SK-N-SH treated with all-trans-retinoic acid at 6 μM for 48 hours (cell line): ENCODE measurements around the gene PRSS56.

Experiments
- ATAC-seq: fragments of 200-7000 bp; cut with Tn5 transposase; 3 replicates; pipeline ENCODE4 v1.9.1; 2020; ENCODE audit warnings: mild to moderate bottlenecking, moderate library complexity
- ARNTL ChIP-seq: fragments of 450-650 bp; formaldehyde crosslinking; IDR thresholded peaks from 2 replicates; pipeline ENCODE4 v1.5.0; 2020; ENCODE audit warnings: low read depth, mild to moderate bottlenecking, moderate library complexity, borderline replicate concordance
- BACH2 ChIP-seq: fragments of 250-450 bp; sonication (Bioruptor Pico); IDR thresholded peaks from 2 replicates; pipeline ENCODE4 v1.9.0; 2021; ENCODE audit warnings: mild to moderate bottlenecking, borderline replicate concordance
- CREB5 ChIP-seq: fragments of 250-450 bp; sonication (Bioruptor Pico); IDR thresholded peaks from 2 replicates; pipeline ENCODE4 v1.5.1; 2020; ENCODE audit warnings: low read depth, mild to moderate bottlenecking, moderate library complexity
- ESRRG ChIP-seq: fragments of 250-450 bp; sonication (Bioruptor Pico); IDR thresholded peaks from 2 replicates; pipeline ENCODE4 v1.6.1; 2021; ENCODE audit warnings: mild to moderate bottlenecking
- GLIS3 ChIP-seq: fragments of 250-450 bp; sonication (Bioruptor Pico); IDR thresholded peaks from 2 replicates; pipeline ENCODE4 v1.5.0; 2020; ENCODE audit warnings: mild to moderate bottlenecking, moderate library complexity
- ISL1 ChIP-seq: fragments of 250-450 bp; sonication (Bioruptor Pico); IDR thresholded peaks from 2 replicates; pipeline ENCODE4 v2.1.2; 2022; ENCODE audit warnings: mild to moderate bottlenecking, moderate library complexity
- OSR1 ChIP-seq: fragments of 250-450 bp; sonication (Bioruptor Pico); IDR thresholded peaks from 2 replicates; pipeline ENCODE4 v1.8.0; 2022; ENCODE audit warnings: moderate library complexity, mild to moderate bottlenecking, inconsistent platforms
- PATZ1 ChIP-seq: fragments of 250-450 bp; sonication (Bioruptor Pico); IDR thresholded peaks from 2 replicates; pipeline ENCODE4 v1.8.0; 2020; ENCODE audit warnings: mild to moderate bottlenecking, moderate library complexity, borderline replicate concordance
- POU6F1 ChIP-seq: fragments of 250-450 bp; sonication (Bioruptor Pico); IDR thresholded peaks from 2 replicates; pipeline ENCODE4 v1.8.0; 2021; ENCODE audit warnings: low read depth, mild to moderate bottlenecking, moderate library complexity, borderline replicate concordance
- PPARA ChIP-seq: fragments of 250-450 bp; sonication (Bioruptor Pico); IDR thresholded peaks from 2 replicates; pipeline ENCODE4 v1.5.0; 2020; ENCODE audit warnings: mild to moderate bottlenecking, borderline replicate concordance
- RARB ChIP-seq: fragments of 250-450 bp; sonication (Bioruptor Pico); IDR thresholded peaks from 2 replicates; pipeline ENCODE4 v1.8.0; 2021; ENCODE audit warnings: mild to moderate bottlenecking, moderate library complexity
- SNAI2 ChIP-seq: fragments of 250-450 bp; sonication (Bioruptor Pico); IDR thresholded peaks from 2 replicates; pipeline ENCODE4 v1.5.0; 2020; ENCODE audit warnings: mild to moderate bottlenecking, moderate library complexity
- TCF4 ChIP-seq: fragments of 250-450 bp; sonication (Bioruptor Pico); IDR thresholded peaks from 2 replicates; pipeline ENCODE4 v1.8.0; 2021; ENCODE audit warnings: mild to moderate bottlenecking, moderate library complexity, borderline replicate concordance
- TSHZ2 ChIP-seq: fragments of 250-450 bp; sonication (Bioruptor Pico); IDR thresholded peaks from 2 replicates; pipeline ENCODE4 v1.5.0; 2020; ENCODE audit warnings: mild to moderate bottlenecking, moderate library complexity
- ZC3H10 ChIP-seq: fragments of 250-450 bp; sonication (Bioruptor Pico); IDR thresholded peaks from 2 replicates; pipeline ENCODE4 v1.5.1; 2021; ENCODE audit warnings: mild to moderate bottlenecking, moderate library complexity
- ZFP3 ChIP-seq: fragments of 250-450 bp; sonication (Bioruptor Pico); IDR thresholded peaks from 2 replicates; pipeline ENCODE4 v1.5.0; 2020; ENCODE audit warnings: mild to moderate bottlenecking, moderate library complexity
- ZNF565 ChIP-seq: fragments of 450-650 bp; formaldehyde crosslinking; conservative IDR thresholded peaks from 2 replicates; pipeline ENCODE4 v1.5.0; 2020; ENCODE audit warnings: low read depth, mild to moderate bottlenecking, moderate library complexity
- ZNF70 ChIP-seq: fragments of 450-650 bp; formaldehyde crosslinking; IDR thresholded peaks from 2 replicates; pipeline ENCODE4 v1.5.0; 2020; ENCODE audit warnings: mild to moderate bottlenecking, moderate library complexity
- ZNF8 ChIP-seq: fragments of 450-650 bp; formaldehyde crosslinking; IDR thresholded peaks from 2 replicates; pipeline ENCODE4 v1.5.0; 2020; ENCODE audit warnings: mild to moderate bottlenecking, moderate library complexity
- TF ChIP-seq, protein P1 (sequence below): fragments of 250-450 bp; sonication (Bioruptor Pico); IDR thresholded peaks from 2 replicates; pipeline ENCODE4 v1.5.1; 2021; ENCODE audit warnings: mild to moderate bottlenecking, moderate library complexity

Gene PRSS56

DNA sequence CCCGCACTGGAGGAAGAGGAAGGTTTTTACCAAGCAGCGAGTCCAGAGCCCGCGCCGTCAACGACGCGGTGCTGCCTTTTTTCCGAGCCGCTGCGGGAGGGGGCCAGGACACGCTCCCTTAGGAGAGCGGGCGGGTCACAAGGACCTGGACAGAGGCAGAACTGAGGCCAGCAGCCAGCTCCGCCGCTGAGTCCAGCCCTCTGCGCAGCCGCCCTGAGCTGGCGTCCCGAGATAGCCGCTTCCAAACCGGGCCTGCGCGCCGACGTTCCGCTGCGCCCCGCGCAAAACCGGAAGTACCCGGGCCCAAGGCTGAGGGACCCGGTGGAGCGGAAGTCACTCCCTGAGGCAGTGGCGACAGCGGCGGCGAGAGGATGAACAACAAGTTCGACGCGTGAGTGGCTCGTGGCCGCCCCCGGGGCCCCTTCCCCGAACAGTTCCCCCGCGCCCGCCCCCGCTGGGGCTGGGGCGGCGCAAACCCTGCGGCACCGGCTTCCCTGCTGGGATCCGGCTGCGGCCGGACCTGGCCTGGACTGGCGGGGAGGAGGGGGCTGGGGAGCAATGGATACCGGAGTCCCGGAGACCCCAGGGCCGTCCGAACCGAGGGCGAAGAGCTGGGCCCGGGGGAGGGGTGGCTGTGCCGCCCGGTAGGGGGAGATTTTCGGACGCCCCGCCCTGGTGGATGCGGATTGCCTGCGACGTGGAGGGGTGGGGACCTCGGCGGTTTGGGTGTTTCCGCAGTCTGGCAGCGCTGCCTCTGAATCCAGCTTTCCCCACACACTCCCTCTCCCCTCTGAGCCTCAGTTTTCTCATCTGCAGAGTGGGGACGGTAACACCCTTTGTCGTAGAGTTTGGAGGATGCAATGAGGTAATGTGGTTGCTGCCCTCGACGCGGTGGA is 30.4 kb downstream of the PRSS56 start, which contains the start of the genes EIF4E2 and TIGD1:
EIF4E2 (plus strand) TSS at position 336 of the 896 bp plus-strand sequence; CDS start at position 372, 36 bp downstream.
TIGD1 (minus strand) TSS at position 204 of the 896 bp plus-strand sequence. CDS start 675 bp downstream, outside the sequence.
- TF ChIP-seq CREB5 (no peak), ZNF70 (CRISPR knock-in tag) (no peak; the same call in 1 of the 2 replicates), POU6F1 (CRISPR knock-in tag) (no peak), PATZ1 (CRISPR knock-in tag) (peak; percentile 91), ZFP3 (CRISPR knock-in tag) (peak; percentile 11; the same call in 1 of the 2 replicates), GLIS3 (CRISPR knock-in tag) (no peak)
- TF ChIP-seq, protein P1, sequence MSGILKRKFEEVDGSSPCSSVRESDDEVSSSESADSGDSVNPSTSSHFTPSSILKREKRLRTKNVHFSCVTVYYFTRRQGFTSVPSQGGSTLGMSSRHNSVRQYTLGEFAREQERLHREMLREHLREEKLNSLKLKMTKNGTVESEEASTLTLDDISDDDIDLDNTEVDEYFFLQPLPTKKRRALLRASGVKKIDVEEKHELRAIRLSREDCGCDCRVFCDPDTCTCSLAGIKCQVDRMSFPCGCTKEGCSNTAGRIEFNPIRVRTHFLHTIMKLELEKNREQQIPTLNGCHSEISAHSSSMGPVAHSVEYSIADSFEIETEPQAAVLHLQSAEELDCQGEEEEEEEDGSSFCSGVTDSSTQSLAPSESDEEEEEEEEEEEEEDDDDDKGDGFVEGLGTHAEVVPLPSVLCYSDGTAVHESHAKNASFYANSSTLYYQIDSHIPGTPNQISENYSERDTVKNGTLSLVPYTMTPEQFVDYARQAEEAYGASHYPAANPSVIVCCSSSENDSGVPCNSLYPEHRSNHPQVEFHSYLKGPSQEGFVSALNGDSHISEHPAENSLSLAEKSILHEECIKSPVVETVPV = no peak
- peak; percentile 98 for ATAC-seq

DNA sequence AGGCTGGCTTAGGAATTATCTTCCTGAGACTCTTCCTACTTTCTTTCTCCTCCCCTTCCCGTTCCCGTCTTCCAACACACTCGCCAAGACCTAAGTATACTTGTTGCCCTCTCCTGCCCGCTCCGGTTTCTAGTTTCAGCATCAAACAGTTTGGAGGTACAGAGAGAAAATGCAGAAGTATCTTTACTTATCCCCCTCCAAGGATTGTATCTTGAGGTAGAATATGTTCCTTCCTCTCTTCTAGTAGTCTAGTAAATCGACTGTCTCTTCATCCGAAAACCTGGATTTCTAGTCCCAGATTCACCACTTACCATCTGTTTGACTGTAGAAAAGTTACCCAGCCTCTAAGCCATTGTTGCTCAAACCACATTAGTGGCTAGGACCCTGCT is 31.1 kb downstream of the PRSS56 start:
- peak; percentile 42 for ATAC-seq
- TF ChIP-seq, protein P1 = no peak
- no peak for TF ChIP-seq ZNF565
- TF ChIP-seq ZNF8 (CRISPR knock-in tag) = no peak
- no peak for TF ChIP-seq GLIS3 (CRISPR knock-in tag)
- no peak for TF ChIP-seq TCF4
- TF ChIP-seq ARNTL = no peak
- TF ChIP-seq ZNF70 (CRISPR knock-in tag) = no peak
- no peak for TF ChIP-seq PATZ1 (CRISPR knock-in tag)
- no peak for TF ChIP-seq RARB (CRISPR knock-in tag)
- TF ChIP-seq POU6F1 (CRISPR knock-in tag) = no peak
- no peak for TF ChIP-seq OSR1 (CRISPR knock-in tag)
- no peak for TF ChIP-seq SNAI2 (CRISPR knock-in tag)
- TF ChIP-seq BACH2 (CRISPR knock-in tag) = no peak
- no peak for TF ChIP-seq CREB5
- no peak for TF ChIP-seq PPARA (CRISPR knock-in tag)
- no peak for TF ChIP-seq ZFP3 (CRISPR knock-in tag)
- no peak for TF ChIP-seq ZC3H10
- no peak for TF ChIP-seq ESRRG (CRISPR knock-in tag)
- TF ChIP-seq TSHZ2 (CRISPR knock-in tag) = no peak
- TF ChIP-seq ISL1 (CRISPR knock-in tag) = no peak
